HG03342 (cell line): ENCODE data around the gene STK17A.

Experiments
- ATAC-seq: cut with Tn5 transposase; IDR thresholded peaks from one replicate; pipeline ENCODE4 v1.9.1; 2021; ENCODE audit warnings: mild to moderate bottlenecking, moderate library complexity; ENCODE audit not compliant: unreplicated experiment

STK17A gene

GRCh38 chr7:43630482-43630881 lies 47.6 kb downstream of the STK17A start:
- ATAC-seq = no peak

DNA sequence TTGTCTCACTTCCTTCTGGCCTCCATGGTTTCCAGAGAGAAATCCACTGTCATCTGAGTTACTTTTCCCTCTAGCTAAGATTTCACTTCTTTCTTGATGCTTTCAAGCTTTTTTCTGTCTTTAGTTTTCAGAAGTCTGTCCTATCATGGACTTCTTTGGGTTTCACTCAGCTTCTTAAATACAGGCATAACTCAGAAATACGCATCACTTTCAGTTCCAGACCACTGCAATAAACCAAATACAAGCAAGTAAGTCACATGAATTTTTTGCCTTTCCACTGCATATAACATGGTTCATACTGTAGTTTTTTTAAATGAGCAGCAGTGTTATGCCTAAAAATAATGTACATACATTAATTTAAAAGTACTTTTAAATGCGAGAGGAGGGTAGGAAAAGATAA lies 48.7 kb downstream of the STK17A start:
- no peak for ATAC-seq

DNA sequence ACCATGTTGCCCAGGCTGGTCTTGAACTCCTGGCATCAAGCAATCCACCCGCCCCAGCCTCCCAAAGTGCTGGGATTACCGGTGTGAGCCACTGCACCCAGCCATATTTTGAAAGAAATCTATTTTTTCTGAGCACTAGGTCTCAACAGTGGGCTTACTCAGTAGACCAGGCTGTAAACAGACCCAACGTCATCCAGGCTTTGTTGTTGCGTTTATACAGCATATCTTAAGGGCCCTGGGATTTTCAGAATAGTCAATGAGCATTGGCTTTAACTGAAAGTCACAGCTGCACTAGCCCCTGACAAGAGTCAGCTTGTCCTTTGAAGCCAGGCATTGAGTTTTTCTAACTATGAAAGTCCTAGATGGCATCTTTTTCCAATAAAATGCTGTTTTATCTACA lies 49.8 kb downstream of the STK17A start:
- ATAC-seq = no peak

- no peak for ATAC-seq
Observed at GRCh38 chr7:43634384-43634783, 51.5 kb downstream of the STK17A start.

- ATAC-seq = no peak
Observed at GRCh38 chr7:43636093-43636492, 53.2 kb downstream of the STK17A start.

DNA sequence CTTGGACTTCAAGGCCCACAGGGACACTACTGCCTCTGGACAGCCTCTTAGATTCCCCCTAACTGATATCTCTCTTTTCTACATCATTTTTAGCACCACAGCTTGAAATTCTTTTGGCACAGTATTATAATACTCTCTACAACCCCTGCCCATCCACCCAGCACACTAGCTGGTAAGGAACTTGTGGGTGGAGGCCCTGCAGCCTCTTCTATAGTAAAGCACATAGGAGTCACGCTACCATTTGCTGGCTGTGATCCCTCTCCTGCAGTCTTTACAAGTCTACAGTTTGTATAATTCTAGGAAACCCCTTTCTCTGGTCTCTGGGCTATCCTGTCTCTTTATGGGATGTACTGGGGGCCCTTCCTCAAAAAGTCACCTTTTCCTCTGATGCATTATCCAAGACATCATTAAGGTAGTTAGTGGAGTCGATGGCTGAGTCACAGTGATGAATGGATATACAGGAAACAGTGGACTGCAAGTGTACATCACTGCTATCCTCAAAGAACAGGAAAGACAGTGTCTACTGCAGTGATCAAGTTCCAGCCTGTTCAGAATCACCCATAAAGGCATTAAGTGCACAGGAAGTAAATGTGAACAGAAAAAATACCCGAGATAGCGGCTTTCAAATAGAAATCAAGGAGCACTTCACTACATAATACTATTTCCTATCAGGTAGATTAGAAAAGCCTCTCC lies 54.4 kb downstream of the STK17A start:
- ATAC-seq = no peak

DNA sequence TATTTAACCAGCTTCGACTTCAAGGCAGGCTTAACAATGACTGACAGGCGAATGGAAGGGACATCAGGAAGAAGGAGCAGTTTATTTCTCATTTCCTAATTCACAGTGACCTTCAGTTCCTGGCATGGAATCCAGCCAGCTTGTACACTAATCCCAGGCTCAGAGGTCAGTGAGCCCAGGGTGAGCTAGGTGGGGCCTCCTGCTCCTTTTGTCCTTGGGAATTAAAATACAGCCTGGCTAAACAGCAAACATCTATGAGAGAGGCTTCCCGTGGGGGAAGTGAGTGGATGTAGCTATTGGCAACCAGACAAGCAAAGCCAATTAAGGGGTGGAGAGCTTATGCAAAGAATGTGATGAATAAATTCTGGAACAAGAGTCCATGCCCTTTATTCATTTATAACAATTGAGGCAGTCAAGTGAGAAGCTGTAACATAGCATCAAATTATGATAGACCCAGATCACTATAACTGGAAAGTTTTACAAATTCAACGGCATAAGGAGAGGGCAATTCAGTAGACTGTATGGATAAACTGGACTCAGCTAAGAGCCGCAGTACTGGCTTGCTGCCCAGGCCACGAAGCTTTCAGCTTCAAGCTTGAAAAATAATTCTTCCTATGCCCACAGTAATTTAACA lies 57.1 kb downstream of the STK17A start:
- ATAC-seq = no peak

- no peak for ATAC-seq
Observed at GRCh38 chr7:43640679-43641078, 57.8 kb downstream of the STK17A start.

GRCh38 chr7:43642897-43643630 lies 60.2 kb downstream of the STK17A start:
- ATAC-seq = no peak

DNA sequence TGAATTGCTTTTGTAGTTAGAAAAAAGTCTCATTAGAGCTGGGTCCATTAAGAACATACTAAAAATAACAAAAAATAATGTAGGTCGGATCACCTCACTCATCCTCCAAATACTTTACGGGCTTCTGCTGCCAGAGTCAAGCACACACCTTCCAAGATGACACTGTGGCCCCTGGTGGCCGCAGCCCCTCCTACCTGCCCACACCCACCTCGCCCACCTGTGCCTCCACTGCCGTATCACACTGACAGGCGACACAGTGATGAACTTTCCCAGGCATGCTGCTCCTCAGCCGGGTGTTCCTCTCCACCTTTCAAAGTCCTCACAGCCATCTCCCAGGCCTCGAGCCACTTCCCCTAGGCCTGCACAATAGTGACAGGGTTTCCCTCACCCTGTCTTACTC lies 60.9 kb downstream of the STK17A start:
- no peak for ATAC-seq

- no peak for ATAC-seq
Observed at GRCh38 chr7:43645699-43646226, 62.9 kb downstream of the STK17A start.

DNA sequence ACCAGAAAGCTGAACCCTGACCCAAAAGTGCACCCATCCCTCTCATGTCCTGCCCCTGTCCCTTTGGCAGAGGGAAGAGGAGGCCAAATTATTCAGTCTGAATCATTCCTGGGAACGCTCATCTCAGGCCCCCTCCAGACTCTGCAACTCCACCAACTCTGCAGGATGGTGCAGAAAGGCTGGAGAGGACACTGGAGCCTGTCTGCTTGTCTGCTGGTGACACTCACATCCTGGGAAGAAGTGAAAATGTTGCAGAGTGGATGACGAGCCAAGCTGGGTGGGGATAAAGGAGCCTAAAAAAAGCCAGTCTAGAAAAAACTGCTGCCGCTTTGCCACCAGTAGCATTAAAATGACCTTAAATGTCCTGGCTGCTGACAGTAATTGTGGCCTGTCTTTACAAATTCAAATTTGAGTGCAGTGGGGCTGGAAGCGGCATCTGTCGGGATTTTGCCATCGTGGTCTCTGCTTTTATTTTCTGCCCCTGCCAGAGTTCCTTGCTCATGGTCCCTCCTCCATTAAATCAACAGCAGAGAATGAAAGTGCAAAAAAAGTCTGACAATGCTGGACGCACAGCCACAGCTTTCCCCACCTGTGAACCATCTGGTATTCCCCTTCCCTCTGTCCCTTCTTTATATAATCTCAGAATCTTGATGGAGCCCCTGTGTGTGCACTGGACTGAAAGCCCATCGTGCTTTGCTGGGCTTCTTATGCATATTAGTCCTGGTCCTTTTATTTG lies 63.9 kb downstream of the STK17A start:
- no peak for ATAC-seq

- ATAC-seq = no peak
Observed at GRCh38 chr7:43647339-43647672, 64.4 kb downstream of the STK17A start.

DNA sequence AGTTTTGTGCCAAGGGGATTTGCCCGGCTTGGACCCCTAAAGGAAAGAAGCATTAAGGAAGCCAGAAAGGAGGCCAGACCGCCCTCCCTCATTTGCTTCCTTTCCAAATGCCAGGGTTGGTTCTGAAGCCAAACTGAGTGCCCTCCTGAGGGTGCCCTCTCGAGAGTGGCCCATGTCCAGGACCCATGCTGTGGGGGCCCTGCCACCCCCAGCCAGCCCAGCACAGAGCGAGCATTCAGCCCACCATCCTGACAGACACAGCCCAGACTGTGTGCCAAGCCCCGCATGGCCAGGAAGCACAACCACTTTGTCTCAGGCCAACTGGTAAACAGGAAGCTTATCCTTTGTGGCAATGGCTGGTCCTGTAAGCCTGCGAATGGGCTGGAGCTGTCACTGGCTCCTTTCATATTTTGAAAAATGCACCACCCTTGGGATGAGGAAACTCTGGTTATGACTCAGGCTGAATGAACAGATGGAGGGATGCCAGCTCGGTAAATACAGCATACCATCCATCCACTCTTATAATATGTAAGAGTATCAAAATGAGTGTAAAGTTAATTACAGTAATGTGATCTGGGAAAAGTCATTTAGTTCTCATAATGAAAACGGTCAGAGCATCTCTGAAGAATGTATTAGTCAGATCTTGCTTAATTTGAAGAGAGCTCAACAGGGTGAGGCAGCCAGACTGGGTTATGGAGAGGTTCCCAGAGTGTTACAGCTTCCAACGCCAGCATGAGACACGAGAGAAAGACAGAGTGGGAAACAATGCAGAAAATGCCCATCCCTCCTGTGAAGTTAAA lies 65.0 kb downstream of the STK17A start:
- ATAC-seq = no peak

DNA sequence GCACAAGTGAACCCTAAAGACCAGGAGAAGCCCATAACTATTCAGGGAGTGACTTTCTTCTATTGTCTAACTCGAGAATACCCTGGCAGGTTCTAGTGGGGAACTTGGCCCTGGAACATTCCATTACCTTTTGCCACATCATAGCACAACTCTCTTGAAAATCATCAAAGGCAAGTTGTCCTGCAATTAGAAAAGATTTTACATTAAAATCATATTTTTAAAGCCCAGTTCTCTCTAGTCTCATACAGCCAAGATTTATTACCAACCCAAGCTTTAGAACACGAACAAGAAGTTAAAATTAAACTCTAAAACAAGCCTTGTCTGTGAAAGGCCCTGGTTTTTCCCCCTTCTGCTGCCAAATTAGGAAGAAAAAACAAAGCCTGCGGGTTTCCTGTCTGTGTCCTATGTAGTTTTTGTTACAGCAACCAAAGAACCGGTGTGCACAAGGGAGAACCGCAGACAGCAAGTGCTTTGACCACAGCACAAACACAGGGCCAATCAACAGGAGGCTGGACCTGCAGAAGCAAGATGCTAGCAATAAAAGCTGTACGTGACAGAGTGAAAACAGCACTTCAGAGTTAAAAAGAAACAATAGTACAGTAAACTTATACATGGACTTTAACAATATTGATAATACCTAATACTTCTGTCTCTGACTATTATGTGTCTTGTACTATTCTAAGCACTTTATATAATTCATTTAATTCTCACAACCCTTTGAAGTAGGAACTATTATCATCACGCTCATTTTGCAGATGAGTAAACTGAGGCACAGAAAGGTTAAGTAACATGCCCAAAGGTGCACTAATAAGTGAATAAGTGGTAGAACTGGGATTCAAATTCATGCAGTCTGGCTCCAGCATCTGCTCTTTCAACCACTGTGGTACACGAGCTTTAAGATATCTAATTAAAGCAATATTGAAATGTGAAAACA lies 65.8 kb downstream of the STK17A start:
- peak; percentile 52 for ATAC-seq

GRCh38 chr7:43649755-43650274 lies 66.9 kb downstream of the STK17A start:
- peak; percentile 74 for ATAC-seq

GRCh38 chr7:43650457-43651052 lies 67.6 kb downstream of the STK17A start:
- ATAC-seq = no peak

GRCh38 chr7:43652364-43652763 lies 69.5 kb downstream of the STK17A start:
- no peak for ATAC-seq

DNA sequence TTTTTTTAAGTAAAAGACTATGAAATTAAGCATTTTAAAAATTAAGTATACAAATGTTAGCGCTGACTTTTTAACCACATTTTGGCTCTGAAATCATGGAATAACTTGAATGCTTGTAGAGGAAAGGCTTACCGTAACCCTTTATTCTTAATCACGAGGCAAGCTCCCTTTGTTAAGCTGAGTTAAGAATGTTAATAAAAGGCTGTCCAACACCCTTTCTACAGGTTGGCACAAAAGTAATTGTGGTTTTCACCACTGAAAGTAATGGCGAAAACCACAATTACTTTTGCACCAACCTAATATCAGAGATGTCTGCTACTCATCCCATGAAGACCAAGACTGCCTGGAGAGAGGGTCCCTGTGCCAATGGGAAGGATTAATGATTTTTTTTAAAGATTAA lies 70.6 kb downstream of the STK17A start:
- ATAC-seq = no peak
